GM23338 (cell line): ENCODE data around the gene SERPINA5.

Source experiments
- CREB1 ChIP-seq: fragments of 250-450 bp; sonication (Bioruptor Pico); IDR thresholded peaks from 2 replicates; pipeline ENCODE4 v1.5.0; 2020; ENCODE audit warnings: low read depth, mild to moderate bottlenecking, moderate library complexity
- EZH2 ChIP-seq: fragments of 200-600 bp; sonication (generic); IDR thresholded peaks from one replicate; pipeline ENCODE4 v1.8.0; 2017; ENCODE audit warnings: antibody characterized with exemption, mild to moderate bottlenecking, low read depth; ENCODE audit not compliant: unreplicated experiment
- EZH2phosphoT487 ChIP-seq: fragments of 200-600 bp; sonication (generic); IDR thresholded peaks from one replicate; pipeline ENCODE4 v1.8.1; 2018; ENCODE audit warnings: antibody characterized with exemption; ENCODE audit not compliant: unreplicated experiment
- JUNB ChIP-seq: IDR thresholded peaks from one replicate; pipeline ENCODE4 v1.6.1; 2016; ENCODE audit warnings: antibody characterized with exemption; ENCODE audit not compliant: unreplicated experiment
- NANOG ChIP-seq: IDR thresholded peaks from 2 replicates; pipeline ENCODE4 v1.6.1; 2016; ENCODE audit warnings: antibody characterized with exemption, borderline replicate concordance
- POLR2AphosphoS5 ChIP-seq: IDR thresholded peaks from 2 replicates; pipeline ENCODE4 v1.6.1; 2016; ENCODE audit warnings: antibody characterized with exemption, low read depth
- STAT1 ChIP-seq: IDR thresholded peaks from one replicate; pipeline ENCODE4 v1.6.1; 2016; ENCODE audit warnings: antibody characterized with exemption; ENCODE audit not compliant: unreplicated experiment
- ZNF114 ChIP-seq: fragments of 250-450 bp; sonication (Bioruptor Pico); IDR thresholded peaks from 2 replicates; pipeline ENCODE4 v1.5.0; 2020; ENCODE audit warnings: mild to moderate bottlenecking, moderate library complexity
- ZNF331 ChIP-seq: fragments of 250-450 bp; sonication (Bioruptor Pico); IDR thresholded peaks from 2 replicates; pipeline ENCODE4 v1.5.0; 2020; ENCODE audit warnings: low read depth, mild to moderate bottlenecking, moderate library complexity
- TF ChIP-seq, protein P1 (sequence below), 2 experiments: fragments of 200-600 bp in 1 of 2; sonication (generic) in 1 of 2; conservative IDR thresholded peaks; 2 replicates each; pipeline versions ENCODE4 v1.5.1 to v1.6.1; 2016 to 2017; ENCODE audit warnings: antibody characterized with exemption in 2 of 2, low read depth in 2 of 2, mild to moderate bottlenecking in 2 of 2, moderate library complexity in 1 of 2
- TF ChIP-seq, protein P2 (sequence below): IDR thresholded peaks from one replicate; pipeline ENCODE4 v1.6.1; 2018; ENCODE audit warnings: antibody characterized with exemption; ENCODE audit not compliant: unreplicated experiment
- TF ChIP-seq, protein P3 (sequence below): fragments of 250-450 bp; sonication (Bioruptor Pico); IDR thresholded peaks from 2 replicates; pipeline ENCODE4 v1.5.0; 2020; ENCODE audit warnings: mild to moderate bottlenecking, moderate library complexity
- TF ChIP-seq, protein P4 (sequence below): IDR thresholded peaks from 2 replicates; pipeline ENCODE4 v1.6.1; 2016; ENCODE audit warnings: antibody characterized with exemption

- TF ChIP-seq, protein P1, sequence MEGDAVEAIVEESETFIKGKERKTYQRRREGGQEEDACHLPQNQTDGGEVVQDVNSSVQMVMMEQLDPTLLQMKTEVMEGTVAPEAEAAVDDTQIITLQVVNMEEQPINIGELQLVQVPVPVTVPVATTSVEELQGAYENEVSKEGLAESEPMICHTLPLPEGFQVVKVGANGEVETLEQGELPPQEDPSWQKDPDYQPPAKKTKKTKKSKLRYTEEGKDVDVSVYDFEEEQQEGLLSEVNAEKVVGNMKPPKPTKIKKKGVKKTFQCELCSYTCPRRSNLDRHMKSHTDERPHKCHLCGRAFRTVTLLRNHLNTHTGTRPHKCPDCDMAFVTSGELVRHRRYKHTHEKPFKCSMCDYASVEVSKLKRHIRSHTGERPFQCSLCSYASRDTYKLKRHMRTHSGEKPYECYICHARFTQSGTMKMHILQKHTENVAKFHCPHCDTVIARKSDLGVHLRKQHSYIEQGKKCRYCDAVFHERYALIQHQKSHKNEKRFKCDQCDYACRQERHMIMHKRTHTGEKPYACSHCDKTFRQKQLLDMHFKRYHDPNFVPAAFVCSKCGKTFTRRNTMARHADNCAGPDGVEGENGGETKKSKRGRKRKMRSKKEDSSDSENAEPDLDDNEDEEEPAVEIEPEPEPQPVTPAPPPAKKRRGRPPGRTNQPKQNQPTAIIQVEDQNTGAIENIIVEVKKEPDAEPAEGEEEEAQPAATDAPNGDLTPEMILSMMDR (conservative IDR thresholded peaks at IDR 0.05; ENCODE audit: low read depth in 2 of 2) = no peak
- no peak for TF ChIP-seq JUNB
- no peak for TF ChIP-seq CREB1 (CRISPR knock-in tag)
- TF ChIP-seq EZH2 = no peak
- TF ChIP-seq EZH2phosphoT487 = no peak
- no peak for TF ChIP-seq NANOG
- TF ChIP-seq POLR2AphosphoS5 = no peak
- TF ChIP-seq, protein P2, sequence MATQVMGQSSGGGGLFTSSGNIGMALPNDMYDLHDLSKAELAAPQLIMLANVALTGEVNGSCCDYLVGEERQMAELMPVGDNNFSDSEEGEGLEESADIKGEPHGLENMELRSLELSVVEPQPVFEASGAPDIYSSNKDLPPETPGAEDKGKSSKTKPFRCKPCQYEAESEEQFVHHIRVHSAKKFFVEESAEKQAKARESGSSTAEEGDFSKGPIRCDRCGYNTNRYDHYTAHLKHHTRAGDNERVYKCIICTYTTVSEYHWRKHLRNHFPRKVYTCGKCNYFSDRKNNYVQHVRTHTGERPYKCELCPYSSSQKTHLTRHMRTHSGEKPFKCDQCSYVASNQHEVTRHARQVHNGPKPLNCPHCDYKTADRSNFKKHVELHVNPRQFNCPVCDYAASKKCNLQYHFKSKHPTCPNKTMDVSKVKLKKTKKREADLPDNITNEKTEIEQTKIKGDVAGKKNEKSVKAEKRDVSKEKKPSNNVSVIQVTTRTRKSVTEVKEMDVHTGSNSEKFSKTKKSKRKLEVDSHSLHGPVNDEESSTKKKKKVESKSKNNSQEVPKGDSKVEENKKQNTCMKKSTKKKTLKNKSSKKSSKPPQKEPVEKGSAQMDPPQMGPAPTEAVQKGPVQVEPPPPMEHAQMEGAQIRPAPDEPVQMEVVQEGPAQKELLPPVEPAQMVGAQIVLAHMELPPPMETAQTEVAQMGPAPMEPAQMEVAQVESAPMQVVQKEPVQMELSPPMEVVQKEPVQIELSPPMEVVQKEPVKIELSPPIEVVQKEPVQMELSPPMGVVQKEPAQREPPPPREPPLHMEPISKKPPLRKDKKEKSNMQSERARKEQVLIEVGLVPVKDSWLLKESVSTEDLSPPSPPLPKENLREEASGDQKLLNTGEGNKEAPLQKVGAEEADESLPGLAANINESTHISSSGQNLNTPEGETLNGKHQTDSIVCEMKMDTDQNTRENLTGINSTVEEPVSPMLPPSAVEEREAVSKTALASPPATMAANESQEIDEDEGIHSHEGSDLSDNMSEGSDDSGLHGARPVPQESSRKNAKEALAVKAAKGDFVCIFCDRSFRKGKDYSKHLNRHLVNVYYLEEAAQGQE = no peak
- TF ChIP-seq, protein P3, sequence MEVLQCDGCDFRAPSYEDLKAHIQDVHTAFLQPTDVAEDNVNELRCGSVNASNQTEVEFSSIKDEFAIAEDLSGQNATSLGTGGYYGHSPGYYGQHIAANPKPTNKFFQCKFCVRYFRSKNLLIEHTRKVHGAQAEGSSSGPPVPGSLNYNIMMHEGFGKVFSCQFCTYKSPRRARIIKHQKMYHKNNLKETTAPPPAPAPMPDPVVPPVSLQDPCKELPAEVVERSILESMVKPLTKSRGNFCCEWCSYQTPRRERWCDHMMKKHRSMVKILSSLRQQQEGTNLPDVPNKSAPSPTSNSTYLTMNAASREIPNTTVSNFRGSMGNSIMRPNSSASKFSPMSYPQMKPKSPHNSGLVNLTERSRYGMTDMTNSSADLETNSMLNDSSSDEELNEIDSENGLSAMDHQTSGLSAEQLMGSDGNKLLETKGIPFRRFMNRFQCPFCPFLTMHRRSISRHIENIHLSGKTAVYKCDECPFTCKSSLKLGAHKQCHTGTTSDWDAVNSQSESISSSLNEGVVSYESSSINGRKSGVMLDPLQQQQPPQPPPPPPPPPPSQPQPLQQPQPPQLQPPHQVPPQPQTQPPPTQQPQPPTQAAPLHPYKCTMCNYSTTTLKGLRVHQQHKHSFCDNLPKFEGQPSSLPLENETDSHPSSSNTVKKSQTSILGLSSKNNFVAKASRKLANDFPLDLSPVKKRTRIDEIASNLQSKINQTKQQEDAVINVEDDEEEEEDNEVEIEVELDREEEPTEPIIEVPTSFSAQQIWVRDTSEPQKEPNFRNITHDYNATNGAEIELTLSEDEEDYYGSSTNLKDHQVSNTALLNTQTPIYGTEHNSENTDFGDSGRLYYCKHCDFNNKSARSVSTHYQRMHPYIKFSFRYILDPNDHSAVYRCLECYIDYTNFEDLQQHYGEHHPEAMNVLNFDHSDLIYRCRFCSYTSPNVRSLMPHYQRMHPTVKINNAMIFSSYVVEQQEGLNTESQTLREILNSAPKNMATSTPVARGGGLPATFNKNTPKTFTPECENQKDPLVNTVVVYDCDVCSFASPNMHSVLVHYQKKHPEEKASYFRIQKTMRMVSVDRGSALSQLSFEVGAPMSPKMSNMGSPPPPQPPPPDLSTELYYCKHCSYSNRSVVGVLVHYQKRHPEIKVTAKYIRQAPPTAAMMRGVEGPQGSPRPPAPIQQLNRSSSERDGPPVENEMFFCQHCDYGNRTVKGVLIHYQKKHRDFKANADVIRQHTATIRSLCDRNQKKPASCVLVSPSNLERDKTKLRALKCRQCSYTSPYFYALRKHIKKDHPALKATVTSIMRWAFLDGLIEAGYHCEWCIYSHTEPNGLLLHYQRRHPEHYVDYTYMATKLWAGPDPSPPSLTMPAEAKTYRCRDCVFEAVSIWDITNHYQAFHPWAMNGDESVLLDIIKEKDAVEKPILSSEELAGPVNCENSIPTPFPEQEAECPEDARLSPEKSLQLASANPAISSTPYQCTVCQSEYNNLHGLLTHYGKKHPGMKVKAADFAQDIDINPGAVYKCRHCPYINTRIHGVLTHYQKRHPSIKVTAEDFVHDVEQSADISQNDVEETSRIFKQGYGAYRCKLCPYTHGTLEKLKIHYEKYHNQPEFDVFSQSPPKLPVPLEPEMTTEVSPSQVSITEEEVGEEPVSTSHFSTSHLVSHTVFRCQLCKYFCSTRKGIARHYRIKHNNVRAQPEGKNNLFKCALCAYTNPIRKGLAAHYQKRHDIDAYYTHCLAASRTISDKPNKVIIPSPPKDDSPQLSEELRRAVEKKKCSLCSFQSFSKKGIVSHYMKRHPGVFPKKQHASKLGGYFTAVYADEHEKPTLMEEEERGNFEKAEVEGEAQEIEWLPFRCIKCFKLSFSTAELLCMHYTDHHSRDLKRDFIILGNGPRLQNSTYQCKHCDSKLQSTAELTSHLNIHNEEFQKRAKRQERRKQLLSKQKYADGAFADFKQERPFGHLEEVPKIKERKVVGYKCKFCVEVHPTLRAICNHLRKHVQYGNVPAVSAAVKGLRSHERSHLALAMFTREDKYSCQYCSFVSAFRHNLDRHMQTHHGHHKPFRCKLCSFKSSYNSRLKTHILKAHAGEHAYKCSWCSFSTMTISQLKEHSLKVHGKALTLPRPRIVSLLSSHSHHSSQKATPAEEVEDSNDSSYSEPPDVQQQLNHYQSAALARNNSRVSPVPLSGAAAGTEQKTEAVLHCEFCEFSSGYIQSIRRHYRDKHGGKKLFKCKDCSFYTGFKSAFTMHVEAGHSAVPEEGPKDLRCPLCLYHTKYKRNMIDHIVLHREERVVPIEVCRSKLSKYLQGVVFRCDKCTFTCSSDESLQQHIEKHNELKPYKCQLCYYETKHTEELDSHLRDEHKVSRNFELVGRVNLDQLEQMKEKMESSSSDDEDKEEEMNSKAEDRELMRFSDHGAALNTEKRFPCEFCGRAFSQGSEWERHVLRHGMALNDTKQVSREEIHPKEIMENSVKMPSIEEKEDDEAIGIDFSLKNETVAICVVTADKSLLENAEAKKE (CRISPR knock-in tag) = no peak
- no peak for TF ChIP-seq STAT1
- TF ChIP-seq, protein P4, sequence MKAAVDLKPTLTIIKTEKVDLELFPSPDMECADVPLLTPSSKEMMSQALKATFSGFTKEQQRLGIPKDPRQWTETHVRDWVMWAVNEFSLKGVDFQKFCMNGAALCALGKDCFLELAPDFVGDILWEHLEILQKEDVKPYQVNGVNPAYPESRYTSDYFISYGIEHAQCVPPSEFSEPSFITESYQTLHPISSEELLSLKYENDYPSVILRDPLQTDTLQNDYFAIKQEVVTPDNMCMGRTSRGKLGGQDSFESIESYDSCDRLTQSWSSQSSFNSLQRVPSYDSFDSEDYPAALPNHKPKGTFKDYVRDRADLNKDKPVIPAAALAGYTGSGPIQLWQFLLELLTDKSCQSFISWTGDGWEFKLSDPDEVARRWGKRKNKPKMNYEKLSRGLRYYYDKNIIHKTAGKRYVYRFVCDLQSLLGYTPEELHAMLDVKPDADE = no peak
- no peak for TF ChIP-seq ZNF331
- TF ChIP-seq ZNF114 (CRISPR knock-in tag) = no peak
These were observed 22.4 kb upstream of the SERPINA5 start for GRCh38 chr14:94558842-94559241.
